Heart right ventricle (tissue), 16 donors: ENCODE data around the gene SPR. TPM values are rescaled to one million over a fixed set of nuclear protein-coding genes. Genes with fewer than 3 reads are reported as not detected.

ENCODE experiments used
- ATAC-seq, 8 donors: fragments of 200-7000 bp; cut with Tn5 transposase; one replicate each; pipeline ENCODE4 v1.9.1; 2020; ENCODE audit warnings: mild to moderate bottlenecking in 8 of 8, moderate library complexity in 8 of 8, moderate number of reproducible peaks in 1 of 8
- DNase-seq, 2 donors: peaks; one replicate each; pipeline ENCODE4 v3.0.0-alpha.2; 2020
- H3K27ac ChIP-seq, 10 donors: fragments of 200-600 bp; sonication (generic) in 2 of 10; one replicate each; pipeline versions ENCODE4 v1.5.0 to v1.8.0; 2020 to 2022; ENCODE audit warnings: mild to moderate bottlenecking in 3 of 10
- H3K27me3 ChIP-seq, 7 donors: fragments of 200-600 bp; one replicate each; pipeline ENCODE4 v1.8.0; 2021 to 2022; ENCODE audit warnings: mild to moderate bottlenecking in 2 of 7
- H3K36me3 ChIP-seq, 9 donors: fragments of 200-600 bp; sonication (generic) in 1 of 9; one replicate each; pipeline versions ENCODE4 v1.5.0 to v1.8.0; 2020 to 2022; ENCODE audit warnings: mild to moderate bottlenecking in 2 of 9
- H3K4me1 ChIP-seq, 9 donors: fragments of 200-600 bp; sonication (generic) in 1 of 9; one replicate each; pipeline versions ENCODE4 v1.5.0 to v1.8.0; 2020 to 2022; ENCODE audit warnings: mild to moderate bottlenecking in 4 of 9
- H3K4me3 ChIP-seq, 10 donors: fragments of 200-600 bp; sonication (generic) in 2 of 10; one replicate each; pipeline versions ENCODE4 v1.5.0 to v1.8.0; 2020 to 2022; ENCODE audit warnings: mild to moderate bottlenecking in 7 of 10, moderate library complexity in 2 of 10
- H3K9me3 ChIP-seq, 11 donors: fragments of 200-600 bp in 10 of 11; sonication (generic) in 2 of 11; one replicate each; pipeline versions ENCODE4 v1.5.0 to v1.8.0; 2013 to 2022; ENCODE audit warnings: mild to moderate bottlenecking in 2 of 11, control low read depth in 1 of 11, moderate library complexity in 1 of 11
- WGBS, 2 donors: extraction: QIAGEN DNeasy Blood & Tissue Kit; methylation state at CpG; one replicate each; pipeline ENCODE4 v1.1.7; 2013; ENCODE audit warnings: inconsistent platforms in 1 of 2; 5-methylcytosine and 5-hydroxymethylcytosine counted together
- intact Hi-C, 10 donors: fragments of 100-400 bp; cut with DNase I; formaldehyde crosslinking; loops; one replicate each; pipeline versions ENCODE4 v1.11.1 to v1.14.2; 2022
- polyA plus RNA-seq, 2 donors: library from polyadenylated mRNA; stranded (reverse); fragments of 200-250 nt; gene quantifications; one replicate each; pipeline ENCODE4 v1.2.3, GENCODE V29; 2013
- total RNA-seq, 10 donors: library from RNA; stranded (reverse); fragmentation: NEBNext Ultra II Directional in 3 of 10; extraction: Animal tissue kit (Norgen Biotek cat#: 25700) in 3 of 10; gene quantifications; one replicate each; pipeline versions ENCODE4 v1.2.1 to v1.2.4, GENCODE V29; 2021 to 2023
- TF ChIP-seq, protein P1 (sequence below), 9 donors: fragments of 200-600 bp; sonication (generic) in 2 of 9; IDR thresholded peaks; one replicate each; pipeline versions ENCODE4 v1.5.0 to v1.8.0; 2021 to 2022; ENCODE audit warnings: antibody characterized with exemption in 9 of 9, mild to moderate bottlenecking in 5 of 9, moderate library complexity in 1 of 9
- donor health status: Arrhythmogenic right ventricular cardiomyopathy.
- donor health status: ischemic (EF 13 %, LVEDD 7.1; RV severe dilation, severe dysfunction).
- donor health status: healthy with polysubstance abuse.
- donor health status: DM: no; HTN: yes; CAD: no.
- donor health status: DM: no; HTN: no; CAD: no.
- donor health status: ischemic (EF 25% LVEDD 6.9; RV normal size, moderate dysfunction).
- donor health status: ischemic (EF 25% LVEDD 5.7; RV mildly dilated, moderate dysfunction).
- donor health status: healthy.
- donor health status: DM: yes; HTN: yes; CAD: no.
- donor health status: Ischemic cardiomyopathy.
- donor health status: ischemic (EF 35%, LVEDD 5.7; RV mildly dilated, moderate dysfunction).
- donor health status: nonischemic (EF 11% LVEDD 7.7; RV severe dilation, severe dysfunction).
- donor health status: DM: yes; HTN: yes; CAD: no.
- donor health status: PGD.
- donor health status: ischemic (EF 29% LVEDD 5.4; RV normal size, mild dysfunction).
- donor health status: nonischemic (EF 23%, LVEDD 6.1; RV moderate dilation, normal function).

SPR gene
- total and polyA plus RNA-seq, 12 donors = 24.0 to 55.4 (median 39.3) TPM

DNA sequence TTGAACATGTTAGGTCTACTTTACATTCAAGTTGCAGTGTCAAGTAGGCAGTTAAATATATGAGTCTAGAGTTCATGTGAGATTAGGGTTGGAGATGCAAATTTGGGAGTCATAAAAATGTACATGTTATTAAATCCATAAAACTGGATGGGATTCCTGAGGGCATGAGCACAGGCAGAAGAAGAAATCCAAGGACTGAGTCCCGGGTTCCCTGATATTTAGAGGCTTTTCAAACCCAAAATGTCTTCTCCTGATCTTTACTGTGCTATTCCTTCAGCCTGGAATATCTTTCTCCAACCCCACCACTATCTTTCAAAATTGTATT, 38.1 kb upstream of the SPR start:
- Histone ChIP-seq H3K27ac (no peak overlapping the region), H3K36me3 (no peaks in the 10 kb centered on the region), H3K4me1 (no peaks in the 10 kb centered on the region), H3K9me3 (no peaks in the 10 kb centered on the region), H3K27me3 (peaks cover 0 to 7% (median 0%) of the 10 kb centered on the region in 7 donors), H3K4me3 (no peak overlapping the region)
- TF ChIP-seq, protein P1, sequence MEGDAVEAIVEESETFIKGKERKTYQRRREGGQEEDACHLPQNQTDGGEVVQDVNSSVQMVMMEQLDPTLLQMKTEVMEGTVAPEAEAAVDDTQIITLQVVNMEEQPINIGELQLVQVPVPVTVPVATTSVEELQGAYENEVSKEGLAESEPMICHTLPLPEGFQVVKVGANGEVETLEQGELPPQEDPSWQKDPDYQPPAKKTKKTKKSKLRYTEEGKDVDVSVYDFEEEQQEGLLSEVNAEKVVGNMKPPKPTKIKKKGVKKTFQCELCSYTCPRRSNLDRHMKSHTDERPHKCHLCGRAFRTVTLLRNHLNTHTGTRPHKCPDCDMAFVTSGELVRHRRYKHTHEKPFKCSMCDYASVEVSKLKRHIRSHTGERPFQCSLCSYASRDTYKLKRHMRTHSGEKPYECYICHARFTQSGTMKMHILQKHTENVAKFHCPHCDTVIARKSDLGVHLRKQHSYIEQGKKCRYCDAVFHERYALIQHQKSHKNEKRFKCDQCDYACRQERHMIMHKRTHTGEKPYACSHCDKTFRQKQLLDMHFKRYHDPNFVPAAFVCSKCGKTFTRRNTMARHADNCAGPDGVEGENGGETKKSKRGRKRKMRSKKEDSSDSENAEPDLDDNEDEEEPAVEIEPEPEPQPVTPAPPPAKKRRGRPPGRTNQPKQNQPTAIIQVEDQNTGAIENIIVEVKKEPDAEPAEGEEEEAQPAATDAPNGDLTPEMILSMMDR (IDR thresholded peaks at IDR 0.05) = no peak
- 64 to 88% methylated on average over 1 of the region's 1 CpG for WGBS, 2 donors
- ATAC-seq (no peak), DNase-seq (no peak)
- intact Hi-C loops = no loop called here

DNA sequence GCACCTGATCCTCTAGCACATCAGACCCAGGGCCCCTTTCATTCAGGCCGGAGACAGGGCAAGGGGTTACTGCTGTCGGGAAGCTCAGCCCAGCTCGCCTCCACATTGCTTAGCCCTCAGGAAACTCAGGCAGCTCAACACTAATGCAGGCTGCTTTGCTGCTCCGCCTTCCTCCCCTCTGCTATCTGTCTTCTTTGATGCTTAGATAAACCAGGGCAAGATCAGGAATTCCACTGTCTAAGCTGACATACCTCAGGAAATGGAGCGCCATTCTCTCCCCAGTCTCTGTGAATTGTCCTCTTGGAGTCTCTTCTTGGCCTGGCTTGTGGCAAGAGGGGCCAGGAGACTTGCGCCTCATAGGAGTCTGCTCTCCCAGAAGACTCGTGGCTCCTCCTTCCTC, 35.9 kb upstream of the SPR start:
- TF ChIP-seq, protein P1 (IDR thresholded peaks at IDR 0.05) = no peak
- Histone ChIP-seq H3K27me3 (peaks cover 0 to 9% (median 4%) of the 10 kb centered on the region in 7 donors), H3K9me3 (no peaks in the 10 kb centered on the region), H3K4me1 (no peaks in the 10 kb centered on the region), H3K27ac (no peak overlapping the region), H3K4me3 (no peak overlapping the region), H3K36me3 (no peaks in the 10 kb centered on the region)
- no peak for DNase-seq
- intact Hi-C loops = loop anchor here in 1 of 10 donors (5.0 kb wide), 1 partner anchor 84 kb away; no protein-coding TSS in a partner anchor
- WGBS, 2 donors = 61 to 63% methylated on average over 7 of the region's 7 CpGs
- peak in 1 of 8 donors; percentile 41 for ATAC-seq

DNA sequence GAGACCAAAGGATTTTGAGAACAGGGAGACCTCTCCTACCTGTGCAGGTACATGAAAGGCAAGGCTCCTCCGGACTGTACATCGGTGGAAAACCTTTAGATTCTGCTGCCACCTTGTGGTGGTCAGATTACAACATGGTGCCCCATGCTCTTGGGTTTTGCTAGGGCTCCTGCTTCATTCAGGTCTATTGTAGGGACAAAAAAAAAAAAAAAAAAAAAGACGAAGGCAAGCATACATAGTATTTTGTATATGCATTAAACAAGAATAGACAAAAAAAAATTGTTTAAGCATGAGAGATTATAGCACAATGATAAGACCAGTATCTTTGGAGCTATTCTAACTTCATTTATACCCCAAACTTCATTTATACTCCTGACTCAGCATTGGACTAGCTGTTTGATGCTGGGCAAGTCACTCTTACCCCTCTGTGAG, 27.4 kb upstream of the SPR start:
- intact Hi-C loops = loop anchor here in 6 of 10 donors (1.0 to 5.0 kb wide), 4 partner anchors 88 to 183 kb away; no protein-coding TSS in a partner anchor
- H3K36me3 ChIP-seq = no peaks in the 10 kb centered on the region
- no peak overlapping the region for H3K4me3 ChIP-seq
- peak in 1 of 2 donors; percentile 55 for DNase-seq
- H3K4me1 ChIP-seq = peaks cover 0 to 12% (median 9%) of the 10 kb centered on the region in 9 donors
- H3K27ac ChIP-seq = no peak overlapping the region
- peaks cover 0 to 45% (median 4%) of the 10 kb centered on the region in 7 donors for H3K27me3 ChIP-seq
- TF ChIP-seq, protein P1 (IDR thresholded peaks at IDR 0.05) = peak; percentile 38 to 78 (median 68)
- H3K9me3 ChIP-seq = no peaks in the 10 kb centered on the region
- peak; percentile 50 to 78 (median 56) for ATAC-seq
- WGBS, 2 donors = 2 to 4% methylated on average over 3 of the region's 3 CpGs

- no peaks in the 10 kb centered on the region for H3K9me3 ChIP-seq
- H3K36me3 ChIP-seq = no peaks in the 10 kb centered on the region
- TF ChIP-seq, protein P1 (IDR thresholded peaks at IDR 0.05) = peak; percentile 96 to 100 (median 99)
- ATAC-seq (peak; percentile 94 to 99 (median 98)), DNase-seq (peak; percentile 88 to 90)
- H3K27ac ChIP-seq = no peak overlapping the region
- WGBS, 2 donors = 7% methylated on average over 33 of the region's 33 CpGs
- intact Hi-C loops = loop anchor here in 5 of 10 donors (1.0 to 5.0 kb wide), 4 partner anchors 90 to 185 kb away; no protein-coding TSS in a partner anchor
- H3K4me3 ChIP-seq = peak overlapping the region in 7 of 10 donors; percentile 23 to 32 (median 30)
- H3K27me3 ChIP-seq = peaks cover 0 to 50% (median 4%) of the 10 kb centered on the region in 7 donors
- peaks cover 0 to 12% (median 9%) of the 10 kb centered on the region in 9 donors for H3K4me1 ChIP-seq
Observed at GRCh38 chr2:72862239-72862988, 24.8 kb upstream of the SPR start.
